IPS-NIHi7 (cell line): ENCODE results near the gene MAGI1.
"Not testable (repeated sequence)": the region's sequence is repeated elsewhere in the genome, so short reads cannot be mapped to it uniquely, and the experiment has no call there.

Source experiments
- DNase-seq: peaks from one replicate; pipeline ENCODE4 v3.0.0; 2012; ENCODE audit warnings: mixed read lengths; ENCODE audit errors: extremely low spot score

Gene MAGI1

DNA sequence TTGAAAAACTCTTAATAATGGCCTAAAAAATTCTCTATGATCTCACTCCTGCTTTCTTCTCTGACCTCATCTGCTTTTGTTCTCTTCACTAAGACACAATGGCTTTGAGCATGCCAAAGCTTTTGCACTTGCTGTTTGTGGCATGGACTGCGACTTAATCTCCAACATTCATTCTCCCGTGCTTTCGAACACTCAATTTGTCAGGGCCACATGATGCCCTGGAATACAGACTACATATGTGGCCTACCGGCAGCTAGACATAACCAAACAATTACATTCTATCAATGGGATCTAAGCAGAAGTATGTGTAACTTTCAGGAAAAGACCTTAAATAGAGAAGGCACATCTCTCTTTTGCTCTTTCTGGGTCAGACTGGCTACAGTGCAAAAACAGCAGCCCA is 506.5 kb downstream of the MAGI1 start:
- DNase-seq, result no peak

DNA sequence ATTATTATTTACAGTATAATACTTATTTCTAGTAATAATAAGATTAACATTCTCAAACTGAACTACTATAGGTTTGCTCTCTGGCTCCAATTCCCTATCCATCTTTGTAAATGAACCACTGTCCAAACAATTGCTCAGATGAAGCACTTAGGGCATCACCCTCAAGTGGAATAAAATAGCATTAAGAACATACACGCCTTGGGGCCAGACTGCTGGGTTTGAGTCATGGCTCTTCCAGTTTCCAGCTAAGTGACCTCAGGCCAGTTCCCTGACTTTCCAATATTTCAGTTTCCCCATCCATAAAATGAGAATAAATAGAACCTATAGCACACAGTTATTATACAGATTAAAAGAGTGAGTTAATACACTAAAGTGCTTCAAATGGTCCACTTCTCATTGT is 507.2 kb downstream of the MAGI1 start:
- DNase-seq, result no peak

DNA sequence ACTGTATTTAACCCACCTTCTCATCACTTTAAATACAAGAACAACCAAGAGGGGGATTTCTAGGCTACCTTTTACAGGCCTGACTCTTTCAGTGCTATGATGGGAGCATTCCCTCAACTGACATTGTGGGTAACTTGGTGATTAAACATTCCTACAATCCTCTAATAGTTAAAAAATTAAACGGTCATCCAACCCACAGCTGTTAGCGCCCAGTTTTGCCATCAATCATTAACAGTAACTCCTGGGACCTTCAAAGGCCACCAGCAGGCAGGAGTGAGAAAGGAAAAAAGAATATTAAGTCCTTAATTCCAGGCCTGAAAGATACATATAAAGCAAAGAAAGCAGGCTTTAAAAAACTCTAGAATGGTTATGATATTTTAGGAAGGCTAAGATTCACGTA is 512.1 kb downstream of the MAGI1 start:
- DNase-seq, result no peak

DNA sequence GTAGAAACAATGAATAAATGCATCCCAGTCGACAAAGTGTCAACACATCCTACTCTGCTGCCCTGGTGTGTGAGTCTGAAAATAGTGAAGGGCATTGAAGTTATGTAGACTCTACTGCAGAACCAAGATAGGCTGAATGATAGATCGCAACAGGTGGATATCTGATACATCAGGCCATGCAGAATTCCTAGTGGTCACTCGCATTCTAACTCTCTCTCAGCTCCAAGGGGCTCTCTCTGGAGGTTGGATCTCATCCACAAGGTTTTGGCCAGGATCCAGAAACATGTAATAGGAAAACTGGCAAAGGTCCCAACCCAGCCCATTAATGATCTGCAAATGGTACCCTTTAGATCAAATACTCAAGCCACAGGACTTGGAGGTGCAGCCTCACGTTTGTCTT is 514.1 kb downstream of the MAGI1 start:
- DNase-seq, result no peak

DNA sequence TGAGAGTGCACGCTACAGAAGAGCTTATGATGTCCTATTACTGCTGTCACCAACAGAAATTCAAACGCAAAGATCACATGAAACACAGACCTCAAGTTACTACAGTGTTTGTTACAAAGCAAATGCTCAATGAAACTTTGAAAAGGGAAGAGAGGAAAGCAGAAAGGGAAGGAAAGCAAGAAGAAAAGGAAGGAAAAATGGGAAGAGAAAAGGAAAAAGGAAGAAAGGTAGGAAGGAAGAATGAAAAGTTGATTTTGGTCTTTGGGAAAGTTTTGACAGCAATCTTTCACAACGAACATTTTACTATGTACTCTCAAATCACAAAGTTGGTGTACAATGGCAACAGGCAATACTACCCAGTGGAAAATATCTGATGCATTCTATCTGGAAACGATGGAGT is 514.8 kb downstream of the MAGI1 start:
- no peak for DNase-seq

DNA sequence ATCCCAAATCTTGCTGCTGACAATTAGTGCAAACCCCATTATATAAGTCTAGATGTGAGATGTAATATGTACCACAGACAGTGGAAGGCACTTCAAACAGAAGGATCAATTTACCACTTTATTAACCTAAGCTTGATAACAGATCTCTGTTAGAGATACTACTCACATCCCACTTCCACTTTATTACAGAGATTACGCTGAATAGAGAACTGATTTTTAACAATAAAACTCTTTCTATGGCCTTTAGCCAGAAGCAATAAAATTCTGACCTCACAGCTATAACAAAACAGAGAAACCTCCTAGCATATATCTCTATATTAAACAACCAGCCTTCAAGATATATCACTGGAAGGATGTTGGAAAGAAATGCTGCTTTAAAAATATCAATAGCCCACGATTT is 517.7 kb downstream of the MAGI1 start:
- no peak for DNase-seq

DNA sequence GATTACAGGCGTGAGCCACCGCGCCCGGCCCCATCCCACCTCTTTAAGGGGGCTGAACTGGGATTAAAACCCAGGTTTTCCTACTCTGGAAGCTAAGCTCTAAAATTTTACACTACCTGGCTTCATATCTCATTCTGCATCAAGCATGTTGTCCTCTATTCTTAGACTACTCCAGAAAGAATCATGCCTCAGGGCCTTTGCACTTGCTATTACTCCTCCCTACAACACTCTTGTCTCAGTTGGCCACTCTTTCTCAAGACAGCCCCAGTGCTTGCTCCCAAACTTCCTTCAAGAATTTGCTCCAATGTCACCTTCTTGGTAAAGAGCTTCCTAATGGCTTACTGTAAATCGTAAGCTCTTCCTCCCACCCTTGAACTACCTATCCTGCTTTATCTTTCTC is 521.7 kb downstream of the MAGI1 start:
- no peak for DNase-seq

DNA sequence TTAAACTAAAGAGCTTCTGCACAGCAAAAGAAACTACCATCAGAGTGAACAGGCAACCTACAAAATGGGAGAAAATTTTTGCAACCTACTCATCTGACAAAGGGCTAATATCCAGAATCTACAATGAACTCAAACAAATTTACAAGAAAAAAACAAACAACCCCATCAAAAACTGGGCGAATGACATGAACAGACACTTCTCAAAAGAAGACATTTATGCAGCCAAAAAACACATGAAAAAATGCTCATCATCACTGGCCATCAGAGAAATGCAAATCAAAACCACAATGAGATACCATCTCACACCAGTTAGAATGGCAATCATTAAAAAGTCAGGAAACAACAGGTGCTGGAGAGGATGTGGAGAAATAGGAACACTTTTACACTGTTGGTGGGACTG is 524.4 kb downstream of the MAGI1 start:
- not testable (repeated sequence) for DNase-seq

DNA sequence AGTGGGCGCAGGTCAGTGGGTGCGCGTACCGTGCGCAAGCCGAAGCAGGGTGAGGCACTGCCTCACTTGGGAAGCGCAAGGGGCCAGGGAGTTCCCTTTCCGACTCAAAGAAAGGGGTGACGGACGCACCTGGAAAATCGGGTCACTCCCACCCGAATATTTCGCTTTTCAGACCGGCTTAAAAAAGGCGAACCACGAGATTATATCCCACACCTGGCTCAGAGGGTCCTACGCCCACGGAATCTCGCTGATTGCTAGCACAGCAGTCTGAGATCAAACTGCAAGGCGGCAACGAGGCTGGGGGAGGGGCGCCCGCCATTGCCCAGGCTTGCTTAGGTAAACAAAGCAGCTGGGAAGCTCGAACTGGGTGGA is 529.3 kb downstream of the MAGI1 start:
- DNase-seq, result not testable (repeated sequence)

DNA sequence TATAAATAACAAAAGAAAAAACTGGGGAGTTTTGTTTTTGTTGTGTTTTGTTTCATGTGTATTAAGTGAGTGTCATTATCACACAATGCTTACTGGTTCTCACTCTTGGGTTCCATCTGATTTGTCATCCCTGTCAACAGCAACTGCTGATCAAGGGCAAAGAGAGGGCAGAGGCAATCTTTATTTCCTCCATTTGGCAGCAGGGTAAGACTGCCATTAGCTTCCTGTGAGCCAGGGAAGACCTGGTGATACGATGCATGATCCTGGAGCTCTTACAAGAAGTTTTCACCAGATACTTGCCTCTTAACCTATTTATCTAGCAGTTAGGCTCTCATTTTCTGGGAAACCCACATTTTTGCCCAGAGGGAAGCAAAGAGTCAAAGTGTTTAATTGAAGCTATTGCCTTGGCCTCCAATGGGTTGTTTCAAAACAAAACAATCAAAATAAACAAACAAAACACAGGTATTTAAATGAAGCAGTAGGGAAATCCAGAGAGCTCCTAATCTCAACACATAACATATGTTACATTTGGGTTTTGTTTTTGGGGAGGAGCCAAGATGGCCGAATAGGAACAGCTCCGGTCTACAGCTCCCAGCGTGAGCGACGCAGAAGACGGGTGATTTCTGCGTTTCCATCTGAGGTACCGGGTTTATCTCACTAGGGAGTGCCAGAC is 529.8 kb downstream of the MAGI1 start:
- DNase-seq, result no peak

DNA sequence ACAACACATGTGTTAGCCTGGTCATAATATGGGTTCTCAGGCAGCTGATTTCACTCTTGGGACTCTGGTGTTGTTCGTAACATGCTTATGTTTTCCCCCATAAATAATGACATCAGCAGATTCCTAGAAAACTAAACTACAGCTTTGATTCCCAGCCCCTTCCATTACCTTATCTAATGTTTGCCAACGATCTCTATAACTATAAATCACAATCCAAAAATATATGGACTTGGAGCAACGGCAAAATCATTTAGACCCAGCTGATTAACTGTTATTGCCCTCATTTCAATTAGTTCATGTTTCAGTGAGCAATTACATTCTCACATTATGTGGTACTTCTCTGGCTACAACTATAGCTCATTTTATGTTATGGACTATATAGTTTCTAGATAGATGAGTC is 531.3 kb downstream of the MAGI1 start:
- DNase-seq, result no peak

DNA sequence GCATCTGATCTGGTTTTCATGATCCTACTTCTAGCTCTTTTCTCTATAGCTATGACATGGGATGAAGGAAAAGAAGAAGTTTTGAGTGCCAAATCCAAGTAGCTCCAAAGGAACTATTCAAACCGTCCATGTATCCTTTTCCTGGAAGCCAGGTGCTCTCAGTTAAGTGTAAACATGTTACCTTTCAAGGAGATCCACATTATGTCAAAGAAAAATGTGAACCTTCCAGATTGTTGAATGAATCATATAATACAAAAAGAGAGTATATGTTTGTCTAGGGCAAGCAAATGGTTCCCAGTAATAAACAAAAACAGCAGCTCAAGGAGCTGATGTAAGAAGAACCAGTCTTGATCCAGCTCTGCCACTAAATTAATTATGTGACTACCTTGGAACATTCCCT is 534.9 kb downstream of the MAGI1 start:
- DNase-seq, result no peak

DNA sequence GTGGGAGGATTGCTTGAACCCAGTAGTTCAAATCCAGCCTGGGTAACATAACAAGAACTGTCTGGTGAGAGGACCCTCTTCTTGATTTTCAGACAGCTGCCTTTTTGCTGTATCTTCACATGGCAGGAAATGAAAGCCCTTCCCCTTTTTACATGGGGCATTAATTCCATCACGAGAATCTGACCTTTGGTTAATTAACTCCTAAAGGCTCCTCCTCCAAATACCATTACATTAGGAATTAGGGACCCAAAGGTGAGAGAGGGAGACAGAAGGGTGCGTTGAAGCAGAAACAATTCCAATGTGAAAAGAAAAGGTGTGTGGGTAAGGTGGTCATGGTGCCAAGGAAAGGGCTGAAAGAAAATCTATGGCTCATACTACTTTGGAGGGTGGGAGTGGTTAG is 536.2 kb downstream of the MAGI1 start:
- DNase-seq, result no peak

DNA sequence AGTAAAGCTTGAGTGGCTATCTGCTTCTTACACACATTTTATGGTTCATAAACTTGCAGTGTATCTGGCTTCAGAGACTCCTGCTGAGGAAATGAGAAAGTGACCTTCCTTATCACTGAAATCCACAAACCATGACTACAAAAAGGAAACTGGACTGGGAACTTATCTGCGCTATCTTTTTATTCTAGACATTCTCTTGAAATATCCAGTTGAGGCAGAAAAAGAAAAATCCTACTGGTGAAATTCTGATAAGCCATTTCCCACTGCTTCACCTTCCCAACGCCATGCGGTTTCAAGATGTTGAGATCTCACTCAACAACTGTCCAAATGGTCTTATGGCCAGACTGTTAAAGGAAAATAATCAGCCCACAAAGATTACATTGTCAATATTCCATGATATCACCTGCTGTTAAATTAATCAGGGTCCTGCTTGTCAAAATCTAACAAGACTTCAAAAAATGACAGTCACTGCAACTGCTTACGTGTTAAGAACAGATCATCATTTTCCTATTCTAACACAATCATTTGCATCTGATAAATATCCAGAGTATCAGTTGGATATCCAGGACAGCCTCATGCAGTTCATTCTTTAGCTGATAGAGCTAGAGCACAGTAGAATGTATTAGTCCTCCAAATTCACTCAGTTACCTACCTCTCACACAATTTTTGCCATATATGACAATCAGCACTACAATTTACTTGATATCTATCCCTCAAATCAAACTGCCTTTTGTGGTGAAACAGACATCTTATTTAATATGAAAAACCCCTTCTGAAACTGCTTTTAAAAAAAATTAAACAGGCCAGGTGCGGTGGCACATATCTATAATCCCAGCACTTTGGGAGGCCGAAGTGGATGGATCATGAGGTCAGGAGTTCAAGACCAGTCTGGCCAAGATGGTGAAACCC is 538.1 kb downstream of the MAGI1 start:
- DNase-seq, result no peak

DNA sequence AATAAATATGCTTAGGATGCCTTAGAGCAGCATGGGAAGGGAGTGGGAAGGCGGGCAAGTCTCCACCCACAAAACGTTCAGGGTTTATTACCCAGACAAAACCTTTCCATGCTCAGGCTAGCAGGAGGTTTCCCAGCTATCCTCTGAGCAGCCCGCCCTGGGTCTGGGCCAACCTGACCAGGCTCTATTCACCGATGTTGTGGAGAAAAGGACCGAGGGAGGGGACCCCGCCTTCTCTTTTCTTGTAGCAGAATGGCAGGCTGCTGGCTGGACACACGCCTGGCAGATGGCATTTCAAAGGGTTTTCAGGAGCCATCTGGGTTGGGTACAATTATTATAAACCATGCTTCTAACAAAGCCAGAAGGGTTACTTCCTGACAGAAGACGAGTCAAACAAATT is 540.9 kb downstream of the MAGI1 start:
- peak; percentile 38 for DNase-seq

DNA sequence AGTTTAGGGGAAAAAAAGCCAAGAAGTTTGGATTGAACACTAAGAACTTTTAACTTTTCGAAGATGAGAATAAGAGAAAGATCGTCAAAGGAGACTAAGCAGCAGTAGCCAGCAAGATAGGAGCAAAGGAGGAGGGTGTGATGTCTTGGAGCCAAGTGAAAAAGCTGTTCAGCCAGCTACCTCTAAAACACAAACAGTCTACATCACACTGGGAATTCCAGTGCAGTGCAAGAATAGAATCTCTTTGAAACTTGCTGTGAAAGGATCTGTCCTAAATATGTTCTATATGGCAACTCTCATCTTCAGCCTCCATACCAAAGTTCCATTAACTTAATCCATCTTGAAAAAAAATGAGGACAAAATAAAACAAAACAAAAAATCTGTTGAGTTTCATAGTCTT is 541.5 kb downstream of the MAGI1 start:
- DNase-seq, result no peak

DNA sequence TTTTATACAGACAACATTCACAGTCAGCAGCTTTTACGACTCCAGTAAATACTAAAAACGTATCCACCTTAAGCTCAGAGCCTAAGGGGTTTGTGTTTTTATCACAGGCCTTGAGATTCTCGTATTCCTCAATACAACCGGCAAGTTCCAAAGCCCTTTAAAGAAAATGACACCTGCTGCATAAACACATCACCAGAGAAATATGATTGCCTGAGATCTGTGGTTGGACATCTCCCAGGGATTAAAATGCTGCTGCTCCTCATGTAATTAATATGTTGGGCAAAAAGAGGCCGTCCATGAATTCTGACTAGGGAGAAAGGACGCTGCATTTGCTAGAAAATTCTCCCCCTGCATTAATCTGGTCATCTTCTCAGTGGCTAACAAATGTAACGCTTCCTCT is 544.8 kb downstream of the MAGI1 start:
- DNase-seq, result no peak

DNA sequence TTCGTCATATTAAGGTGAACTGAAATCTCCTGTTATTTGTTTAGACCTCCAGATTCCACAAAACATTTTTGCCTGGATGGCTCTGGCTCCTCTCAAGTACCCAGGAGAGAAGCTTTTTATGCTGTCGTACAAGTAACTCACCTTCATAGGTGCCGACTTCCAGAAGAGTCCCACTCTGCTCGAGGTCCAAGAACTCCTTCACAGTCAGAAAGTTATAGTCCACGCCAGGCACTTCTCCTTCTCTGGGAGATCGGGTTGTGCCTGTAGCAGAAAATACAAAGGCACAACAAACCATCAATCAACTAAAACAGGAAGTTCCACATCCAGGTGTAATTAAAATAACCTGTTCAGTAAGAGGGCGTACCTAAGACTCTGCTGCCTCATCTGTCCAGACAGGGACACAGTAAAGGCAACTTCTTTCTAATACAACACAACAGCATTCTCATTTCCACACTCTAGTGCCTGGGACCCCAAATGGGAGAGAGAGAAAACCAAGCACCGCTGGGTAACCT is 545.3 kb downstream of the MAGI1 start:
- DNase-seq, result no peak

DNA sequence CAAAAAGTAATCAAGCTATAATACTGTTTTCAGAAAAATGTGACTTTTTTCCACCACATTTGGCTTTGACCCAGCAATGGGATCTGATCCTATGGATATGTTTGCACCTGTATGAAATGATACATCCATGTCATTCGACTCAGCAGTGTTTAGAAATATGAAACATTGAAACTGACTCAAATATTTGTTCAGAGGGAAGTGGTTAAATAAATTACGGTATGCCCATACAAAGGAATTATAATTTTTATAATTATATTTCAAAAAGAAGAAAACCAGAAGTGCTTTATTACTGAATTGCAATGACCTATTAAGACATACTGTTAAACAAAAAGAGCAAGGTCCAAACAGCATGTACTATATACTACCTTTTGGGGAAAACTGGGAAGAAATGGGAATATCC is 546.5 kb downstream of the MAGI1 start:
- no peak for DNase-seq

DNA sequence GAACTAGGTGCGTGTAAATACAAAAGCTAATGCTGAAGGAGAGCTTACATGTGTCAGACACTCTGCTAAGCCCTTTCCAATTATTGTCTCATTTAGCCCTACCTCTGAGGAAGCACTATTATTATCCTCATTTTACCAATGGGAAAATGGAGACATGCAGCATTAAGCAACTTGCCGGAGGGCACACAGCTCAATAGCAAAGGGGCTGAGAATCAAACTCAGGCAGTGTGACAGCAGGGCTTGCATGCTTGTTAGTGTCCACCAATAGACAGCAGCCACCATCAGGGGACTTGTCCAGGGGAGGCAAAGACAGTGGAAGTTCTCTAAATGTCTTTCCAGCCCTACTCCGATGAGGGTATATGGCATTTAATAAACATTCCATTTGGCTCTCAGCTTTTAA is 548.6 kb downstream of the MAGI1 start:
- no peak for DNase-seq

DNA sequence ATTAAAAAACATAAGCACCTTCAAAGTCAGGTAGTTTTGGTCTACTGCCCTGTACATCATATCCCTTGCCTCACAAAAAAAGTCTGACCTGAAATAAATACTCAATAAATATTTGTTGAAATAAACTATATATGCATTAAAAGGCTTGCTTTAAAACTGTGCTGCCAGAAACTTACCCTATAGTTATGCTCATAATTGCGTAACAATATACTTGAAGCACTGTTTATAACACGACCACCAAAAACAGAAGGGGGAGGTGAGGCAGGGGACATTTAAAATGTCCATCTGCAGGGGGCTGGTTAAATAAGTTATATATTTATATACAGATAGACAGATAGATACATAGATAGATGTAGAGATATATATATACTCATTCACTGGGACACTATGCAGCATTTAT is 549.5 kb downstream of the MAGI1 start:
- DNase-seq, result no peak

DNA sequence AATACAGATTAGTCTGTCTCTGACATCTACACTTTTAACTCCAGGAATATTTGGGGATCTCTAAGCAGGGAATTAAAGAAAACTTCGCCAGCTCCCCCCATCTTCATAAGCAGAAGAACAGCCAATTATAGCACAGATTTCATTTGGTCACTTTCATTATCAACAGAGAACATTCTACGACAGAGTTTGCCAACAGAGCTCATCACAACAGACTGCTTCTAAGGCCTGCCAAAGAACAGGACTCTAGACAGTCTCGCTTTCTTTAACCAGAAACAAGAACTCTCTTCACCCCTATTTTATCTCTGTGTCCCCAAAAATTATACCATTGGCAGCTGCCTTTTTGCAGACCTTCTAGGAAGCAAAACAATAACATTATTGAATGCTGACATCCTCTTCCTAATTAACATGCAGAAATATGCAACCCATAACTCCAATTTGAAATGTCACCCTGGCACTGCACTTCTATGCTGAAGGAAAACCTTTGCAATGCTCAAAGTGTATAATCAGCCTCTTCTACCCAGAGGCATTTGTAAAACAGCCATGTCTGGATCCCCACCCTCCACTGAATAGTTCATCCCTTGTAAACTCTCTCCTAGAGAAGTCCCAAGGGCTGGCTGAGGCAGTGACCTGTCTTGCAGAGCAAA is 552.8 kb downstream of the MAGI1 start:
- DNase-seq, result no peak

DNA sequence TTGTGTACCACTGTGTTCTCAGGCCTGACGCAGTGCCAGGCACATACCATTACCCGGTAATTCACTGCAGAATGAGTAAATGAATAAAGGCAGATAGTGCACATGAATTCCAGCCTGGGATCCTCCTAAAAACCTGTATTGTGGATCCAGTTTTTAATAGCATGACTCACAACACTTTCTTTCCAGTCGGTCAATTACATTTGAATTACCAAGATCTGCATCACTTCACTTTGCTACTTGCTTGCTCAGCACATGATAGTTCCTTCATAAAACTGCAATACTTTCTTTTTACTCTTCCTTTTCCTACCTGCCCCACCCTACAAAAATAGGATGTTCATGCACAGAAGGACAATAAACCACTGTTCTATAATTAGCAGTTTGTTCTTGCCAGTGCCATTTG is 553.8 kb downstream of the MAGI1 start:
- DNase-seq, result no peak
